T-cell (primary cell): Measurements from ENCODE around the gene ARSG. TPM values are rescaled to one million over a fixed set of nuclear protein-coding genes. Genes with fewer than 3 reads are reported as not detected.
"Not testable (repeated sequence)": the region's sequence is repeated elsewhere in the genome, so short reads cannot be mapped to it uniquely, and the experiment has no call there.

Source experiments
- ATAC-seq, 4 experiments: fragments of 200-7000 bp in 3 of 4; fragments of 150-1000 bp in 1 of 4; cut with Tn5 transposase; replicated peaks in 1 of 4; 1 replicate in 3 of 4; 2 replicates in 1 of 4; pipeline ENCODE4 v1.10.0; 2021; ENCODE audit warnings: moderate library complexity in 3 of 4, mild to moderate bottlenecking in 2 of 4, moderate number of reproducible peaks in 1 of 4
- CTCF ChIA-PET, 2 donors: fragments of 300-600 bp; sonication (Branson Sonifier 250); formaldehyde crosslinking; loops; one replicate each; lab custom pipeline; 2022; ENCODE audit warnings: antibody characterized with exemption in 2 of 2; lab: Charles Lee
- POLR2A ChIA-PET, 2 donors: fragments of 300-600 bp; sonication (Branson Sonifier 250); formaldehyde crosslinking; loops; one replicate each; lab custom pipeline; 2022; ENCODE audit warnings: antibody characterized with exemption in 2 of 2; lab: Charles Lee
- DNase-seq, 35 experiments: peaks; one replicate each; pipeline versions ENCODE4 v3.0.0 to v3.0.0-alpha.2; 2013 to 2023
- H3K27ac ChIP-seq: one replicate; pipeline ENCODE4 v1.5.1; 2013; ENCODE audit warnings: low read length
- H3K27me3 ChIP-seq, 2 experiments: replicated peaks in 1 of 2; 1 replicate in 1 of 2; 2 replicates in 1 of 2; pipeline versions ENCODE4 v1.6.1 to v1.7.0; 2013; ENCODE audit warnings: low read length in 1 of 2, mixed read lengths in 1 of 2; ENCODE audit not compliant: control insufficient read depth in 2 of 2, insufficient read depth in 2 of 2; ENCODE audit errors: extremely low read depth in 1 of 2
- H3K36me3 ChIP-seq, 2 donors: 1 replicate in 1 of 2; 2 replicates in 1 of 2; pipeline versions ENCODE4 v1.6.1 to v1.7.0; 2013; ENCODE audit warnings: low read length in 1 of 2; ENCODE audit not compliant: control insufficient read depth in 2 of 2, insufficient read depth in 1 of 2; ENCODE audit errors: extremely low read depth in 1 of 2
- H3K4me1 ChIP-seq, 2 experiments: 1 replicate in 1 of 2; 2 replicates in 1 of 2; pipeline versions ENCODE4 v1.6.1 to v1.7.0; 2013; ENCODE audit warnings: low read length in 2 of 2, mixed read lengths in 1 of 2; ENCODE audit not compliant: insufficient read depth in 2 of 2, control insufficient read depth in 1 of 2; ENCODE audit errors: extremely low read depth in 1 of 2
- H3K4me3 ChIP-seq, 2 donors: 1 replicate in 1 of 2; 2 replicates in 1 of 2; pipeline versions ENCODE4 v1.5.1 to v1.7.0; 2013; ENCODE audit warnings: mild to moderate bottlenecking in 2 of 2, low read length in 1 of 2, moderate library complexity in 1 of 2; ENCODE audit not compliant: control insufficient read depth in 1 of 2; ENCODE audit errors: extremely low read depth in 1 of 2
- H3K9me3 ChIP-seq: 2 replicates; pipeline ENCODE4 v1.7.0; 2013
- H3K27ac Mint-ChIP-seq, 2 donors: one replicate each; pipeline ENCODE4 v1.8.0; 2020 to 2021; ENCODE audit warnings: mild to moderate bottlenecking in 2 of 2, mixed read lengths in 2 of 2
- H3K27me3 Mint-ChIP-seq, 2 donors: one replicate each; pipeline ENCODE4 v1.8.0; 2021 to 2022; ENCODE audit warnings: mixed read lengths in 2 of 2
- H3K36me3 Mint-ChIP-seq: one replicate; pipeline ENCODE4 v1.8.0; 2021; ENCODE audit warnings: mixed read lengths
- H3K4me1 Mint-ChIP-seq, 3 donors: one replicate each; pipeline ENCODE4 v1.8.0; 2020 to 2022; ENCODE audit warnings: mixed read lengths in 3 of 3, mild to moderate bottlenecking in 1 of 3
- H3K4me3 Mint-ChIP-seq, 3 donors: one replicate each; pipeline ENCODE4 v1.8.0; 2020 to 2022; ENCODE audit warnings: mild to moderate bottlenecking in 3 of 3, mixed read lengths in 3 of 3, moderate library complexity in 3 of 3
- H3K9me3 Mint-ChIP-seq, 3 donors: one replicate each; pipeline ENCODE4 v1.8.0; 2020 to 2022; ENCODE audit warnings: mixed read lengths in 3 of 3
- WGBS: methylation state at CpG from one replicate; pipeline ENCODE4 v1.1.5; 2013; ENCODE audit warnings: missing lambda C conversion rate; ENCODE audit not compliant: insufficient coverage; 5-methylcytosine and 5-hydroxymethylcytosine counted together
- total RNA-seq, 35 experiments: library from RNA in 6 of 35; stranded (reverse) in 6 of 35; fragments of 120-200 nt in 1 of 35; gene quantifications; one replicate each; pipeline versions ENCODE4 v1.2.1 to v1.2.4 and lab custom pipeline; 2013 to 2026

ARSG gene
- total RNA-seq, 5 donors from 2014 or later (not counting 1 experiment from before 2014, with no cell fraction given) = 14.5 to 22.9 (median 17.8) TPM

DNA sequence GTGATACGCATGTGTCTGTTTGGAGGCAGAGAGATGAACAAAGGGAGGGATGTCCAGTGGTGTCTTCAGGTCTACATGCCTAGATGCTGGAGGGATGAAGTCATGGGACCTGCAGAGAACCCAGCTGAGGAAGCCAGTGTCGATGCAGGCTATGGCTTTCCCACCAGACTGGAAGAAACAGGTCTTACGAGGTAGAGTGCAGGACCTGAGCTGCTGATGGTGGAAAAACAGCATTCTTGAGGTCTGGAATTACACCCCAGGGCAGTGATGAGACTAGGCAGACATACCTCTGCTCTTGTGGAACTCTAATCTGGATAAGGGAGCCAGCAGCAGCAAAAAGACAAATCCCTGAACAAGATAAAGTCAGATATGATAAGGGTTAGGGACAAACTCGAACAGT lies 37.4 kb downstream of the ARSG start:
- ChIA-PET CTCF (no interaction called here), POLR2A (no interaction called here)
- Histone ChIP-seq H3K4me1 (peaks cover 0 to 14% of the 10 kb centered on the region in 2 experiments), H3K4me3 (no peak overlapping the region), H3K36me3 (peaks cover 0 to 3% of the 10 kb centered on the region in 2 donors), H3K27me3 (peaks cover 0 to 4% of the 10 kb centered on the region in 2 experiments), H3K9me3 (peaks cover 2% of the 10 kb centered on the region), H3K27ac (no peak overlapping the region)
- H3K27me3 Mint-ChIP-seq = no peaks in the 10 kb centered on the region
- peaks cover 20 to 30% (median 26%) of the 10 kb centered on the region in 3 donors for H3K4me1 Mint-ChIP-seq
- H3K4me3 Mint-ChIP-seq = no peak overlapping the region
- WGBS = 77% methylated on average over 4 of the region's 4 CpGs
- peaks cover 12% of the 10 kb centered on the region for H3K36me3 Mint-ChIP-seq
- H3K9me3 Mint-ChIP-seq = peaks cover 0 to 13% (median 0%) of the 10 kb centered on the region in 3 donors
- no peak for DNase-seq
- ATAC-seq = no peak
- H3K27ac Mint-ChIP-seq = no peak overlapping the region

DNA sequence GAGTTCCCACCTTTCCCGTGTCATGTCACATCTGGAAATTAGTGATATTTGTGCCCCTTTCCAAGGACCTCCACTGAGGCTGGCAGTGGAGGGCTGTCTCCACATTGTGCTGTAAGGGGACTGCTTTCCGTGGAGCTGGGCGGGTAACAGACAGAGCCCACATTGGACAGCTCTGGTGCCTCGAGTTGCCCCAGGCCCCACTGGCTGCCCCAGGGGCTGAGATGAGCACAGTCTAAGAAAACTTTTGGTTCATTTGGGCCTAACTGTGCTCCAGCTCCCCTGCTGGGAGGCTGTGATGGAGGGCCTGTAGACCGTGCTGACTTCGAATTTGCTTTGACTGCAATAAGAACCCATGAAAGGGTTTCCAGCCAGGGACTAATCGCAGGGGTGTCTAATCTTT lies 38.0 kb downstream of the ARSG start:
- Histone ChIP-seq H3K36me3 (peaks cover 0 to 3% of the 10 kb centered on the region in 2 donors), H3K4me3 (no peak overlapping the region), H3K27me3 (peaks cover 0 to 4% of the 10 kb centered on the region in 2 experiments), H3K9me3 (peaks cover 2% of the 10 kb centered on the region), H3K27ac (no peak overlapping the region), H3K4me1 (peaks cover 0 to 12% of the 10 kb centered on the region in 2 experiments)
- 96% methylated on average over 5 of the region's 7 CpGs for WGBS
- H3K4me3 Mint-ChIP-seq = no peak overlapping the region
- no peak overlapping the region for H3K27ac Mint-ChIP-seq
- CTCF ChIA-PET = no interaction called here
- H3K9me3 Mint-ChIP-seq = peaks cover 0 to 13% (median 0%) of the 10 kb centered on the region in 3 donors
- POLR2A ChIA-PET = no interaction called here
- peaks cover 15 to 27% (median 22%) of the 10 kb centered on the region in 3 donors for H3K4me1 Mint-ChIP-seq
- no peak for DNase-seq
- H3K36me3 Mint-ChIP-seq = peaks cover 12% of the 10 kb centered on the region
- no peaks in the 10 kb centered on the region for H3K27me3 Mint-ChIP-seq
- ATAC-seq = no peak

GRCh38 chr17:68331932-68332331 lies 40.6 kb downstream of the ARSG start:
- H3K27ac Mint-ChIP-seq, H3K27ac ChIP-seq, ATAC-seq, DNase-seq, POLR2A ChIA-PET, H3K27me3 Mint-ChIP-seq, H3K27me3 ChIP-seq, H3K36me3 ChIP-seq, CTCF ChIA-PET, H3K4me1 ChIP-seq, H3K4me3 ChIP-seq, H3K4me3 Mint-ChIP-seq, H3K9me3 ChIP-seq: not testable (repeated sequence)
- Mint-ChIP-seq H3K9me3 (peaks cover 0 to 13% (median 0%) of the 10 kb centered on the region in 3 donors), H3K36me3 (peaks cover 12% of the 10 kb centered on the region), H3K4me1 (peaks cover 7 to 13% (median 12%) of the 10 kb centered on the region in 3 donors)
- WGBS = 100% methylated on average over 7 of the region's 12 CpGs

- ChIA-PET CTCF (no interaction called here), POLR2A (no interaction called here)
- Mint-ChIP-seq H3K4me1 (peaks cover 2 to 16% (median 2%) of the 10 kb centered on the region in 3 donors), H3K27me3 (no peaks in the 10 kb centered on the region), H3K9me3 (peaks cover 0 to 13% (median 0%) of the 10 kb centered on the region in 3 donors), H3K4me3 (no peak overlapping the region), H3K36me3 (peaks cover 12% of the 10 kb centered on the region), H3K27ac (no peak overlapping the region)
- 93% methylated on average over 9 of the region's 9 CpGs for WGBS
- DNase-seq (no peak), ATAC-seq (no peak)
- Histone ChIP-seq H3K27ac (no peak overlapping the region), H3K27me3 (no peaks in the 10 kb centered on the region), H3K4me1 (peaks cover 1 to 5% of the 10 kb centered on the region in 2 experiments), H3K36me3 (peaks cover 0 to 3% of the 10 kb centered on the region in 2 donors), H3K4me3 (no peak overlapping the region), H3K9me3 (peaks cover 2% of the 10 kb centered on the region)
Measured at GRCh38 chr17:68334393-68334792, 43.1 kb downstream of the ARSG start.

- Mint-ChIP-seq H3K27me3 (no peaks in the 10 kb centered on the region), H3K9me3 (no peaks in the 10 kb centered on the region), H3K36me3 (no peaks in the 10 kb centered on the region), H3K27ac (peak overlapping the region; percentile 24 to 60), H3K4me1 (peaks cover 40 to 61% (median 45%) of the 10 kb centered on the region in 3 donors), H3K4me3 (no peak overlapping the region)
- Histone ChIP-seq H3K27me3 (no peaks in the 10 kb centered on the region), H3K27ac (no peak overlapping the region), H3K9me3 (no peaks in the 10 kb centered on the region), H3K4me3 (no peak overlapping the region), H3K4me1 (peaks cover 25 to 37% of the 10 kb centered on the region in 2 experiments), H3K36me3 (no peaks in the 10 kb centered on the region)
- ChIA-PET POLR2A (interaction anchor here in 1 of 2 donors (0.7 kb wide), 1 partner anchor 9 kb away, joined by 5 read pairs; no protein-coding TSS in a partner anchor), CTCF (interaction anchor here in 1 of 2 donors (0.9 kb wide), 1 partner anchor 25 kb away, joined by 3 read pairs; no protein-coding TSS in a partner anchor)
- ATAC-seq (no peak), DNase-seq (no peak)
- WGBS = 92% methylated on average over 2 of the region's 5 CpGs
Measured at GRCh38 chr17:68341482-68341881, 50.2 kb downstream of the ARSG start.

- WGBS = no CpG with 5 or more reads among the region's 5 CpGs
- POLR2A ChIA-PET = interaction anchor here (0.5 to 1.2 kb wide), 2 partner anchors 11 to 53 kb away, joined by 3 to 4 read pairs; partner anchors contain the start of gene SLC16A6 (in 1 of the 2)
- peaks cover 44 to 62% of the 10 kb centered on the region in 2 experiments for H3K4me1 ChIP-seq
- CTCF ChIA-PET = interaction anchor here (0.6 to 1.0 kb wide), 2 partner anchors 9 to 121 kb away, joined by 3 to 4 read pairs; no protein-coding TSS in a partner anchor
- Mint-ChIP-seq H3K9me3 (no peaks in the 10 kb centered on the region), H3K27me3 (no peaks in the 10 kb centered on the region), H3K36me3 (no peaks in the 10 kb centered on the region), H3K4me1 (peaks cover 65 to 77% (median 70%) of the 10 kb centered on the region in 3 donors), H3K27ac (peak overlapping the region; percentile 90 to 93), H3K4me3 (peak overlapping the region in 1 of 3 donors; percentile 80)
- ATAC-seq (peak in 1 of 4 experiments; percentile 33), DNase-seq (peak in 5 of 35 experiments; percentile 4 to 40 (median 11))
- no peak overlapping the region for H3K4me3 ChIP-seq
- no peaks in the 10 kb centered on the region for H3K36me3 ChIP-seq
- H3K9me3 ChIP-seq = no peaks in the 10 kb centered on the region
- H3K27me3 ChIP-seq = no peaks in the 10 kb centered on the region
- peak overlapping the region; percentile 85 for H3K27ac ChIP-seq
Measured at GRCh38 chr17:68343976-68344375, 52.7 kb downstream of the ARSG start.
